Endothelial cell of umbilical vein (primary cell): ENCODE measurements around the gene DENND1A.

Experiments
- TF ChIP-seq, protein P1 (sequence below), 2 donors: IDR thresholded peaks; 1 replicate in 1 of 2; 2 replicates in 1 of 2; pipeline ENCODE4 v1.5.1; 2011; ENCODE audit warnings: low read length in 2 of 2, mild to moderate bottlenecking in 2 of 2, moderate library complexity in 2 of 2, control low read depth in 1 of 2, inconsistent platforms in 1 of 2, low read depth in 1 of 2; ENCODE audit not compliant: insufficient read depth in 1 of 2; ENCODE audit errors: extremely low read depth in 1 of 2
- TF ChIP-seq, protein P2 (sequence below): IDR thresholded peaks from 2 replicates; pipeline ENCODE4 v1.6.1; 2011; ENCODE audit not compliant: insufficient read depth, insufficient read length

DNA sequence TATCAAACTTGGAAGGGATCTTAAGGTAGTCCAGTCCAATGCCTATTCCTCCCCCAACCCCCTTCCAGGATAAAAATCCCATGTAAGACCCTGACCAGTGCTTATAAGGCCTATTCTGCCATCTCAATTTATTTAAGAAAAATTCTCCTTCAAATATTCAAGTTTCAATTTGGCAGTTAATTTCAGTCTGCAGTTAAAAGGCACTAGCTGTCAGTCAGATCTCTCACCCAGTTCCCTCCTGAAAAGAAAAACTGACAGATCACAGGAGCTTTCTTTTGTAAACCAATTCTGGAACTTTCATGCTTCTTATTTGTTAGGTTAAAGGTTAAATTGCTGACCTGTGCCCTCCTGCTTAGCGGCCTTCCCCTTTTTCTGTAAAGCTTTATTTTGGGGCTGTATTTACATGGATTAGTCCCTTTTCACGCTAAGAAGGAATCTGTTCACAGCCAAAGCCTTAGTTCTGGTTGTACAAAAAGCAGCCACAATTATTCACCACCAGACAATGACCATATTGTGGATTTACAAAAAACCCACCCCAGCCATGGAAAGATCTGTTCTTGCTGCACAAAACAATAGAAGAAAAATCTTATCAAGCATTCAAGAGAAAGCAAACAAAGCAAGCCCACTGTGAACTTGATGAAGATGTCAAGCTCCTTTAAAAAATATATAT, 68.7 kb downstream of the DENND1A start:
- TF ChIP-seq, protein P1, sequence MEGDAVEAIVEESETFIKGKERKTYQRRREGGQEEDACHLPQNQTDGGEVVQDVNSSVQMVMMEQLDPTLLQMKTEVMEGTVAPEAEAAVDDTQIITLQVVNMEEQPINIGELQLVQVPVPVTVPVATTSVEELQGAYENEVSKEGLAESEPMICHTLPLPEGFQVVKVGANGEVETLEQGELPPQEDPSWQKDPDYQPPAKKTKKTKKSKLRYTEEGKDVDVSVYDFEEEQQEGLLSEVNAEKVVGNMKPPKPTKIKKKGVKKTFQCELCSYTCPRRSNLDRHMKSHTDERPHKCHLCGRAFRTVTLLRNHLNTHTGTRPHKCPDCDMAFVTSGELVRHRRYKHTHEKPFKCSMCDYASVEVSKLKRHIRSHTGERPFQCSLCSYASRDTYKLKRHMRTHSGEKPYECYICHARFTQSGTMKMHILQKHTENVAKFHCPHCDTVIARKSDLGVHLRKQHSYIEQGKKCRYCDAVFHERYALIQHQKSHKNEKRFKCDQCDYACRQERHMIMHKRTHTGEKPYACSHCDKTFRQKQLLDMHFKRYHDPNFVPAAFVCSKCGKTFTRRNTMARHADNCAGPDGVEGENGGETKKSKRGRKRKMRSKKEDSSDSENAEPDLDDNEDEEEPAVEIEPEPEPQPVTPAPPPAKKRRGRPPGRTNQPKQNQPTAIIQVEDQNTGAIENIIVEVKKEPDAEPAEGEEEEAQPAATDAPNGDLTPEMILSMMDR (IDR thresholded peaks at IDR 0.05; ENCODE audit: extremely low read depth in 1 of 2, insufficient read depth in 1 of 2, low read depth in 1 of 2, low read length in 2 of 2) = no peak
- TF ChIP-seq, protein P2, sequence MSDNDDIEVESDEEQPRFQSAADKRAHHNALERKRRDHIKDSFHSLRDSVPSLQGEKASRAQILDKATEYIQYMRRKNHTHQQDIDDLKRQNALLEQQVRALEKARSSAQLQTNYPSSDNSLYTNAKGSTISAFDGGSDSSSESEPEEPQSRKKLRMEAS = no peak
